ENCODE data around the gene SPECC1. TPM values are rescaled to one million over a fixed set of nuclear protein-coding genes. Genes with fewer than 3 reads are reported as not detected.

SPECC1 gene
- polyA plus RNA-seq, 3 donors, result 36.0 to 58.4 (median 50.5) TPM

DNA sequence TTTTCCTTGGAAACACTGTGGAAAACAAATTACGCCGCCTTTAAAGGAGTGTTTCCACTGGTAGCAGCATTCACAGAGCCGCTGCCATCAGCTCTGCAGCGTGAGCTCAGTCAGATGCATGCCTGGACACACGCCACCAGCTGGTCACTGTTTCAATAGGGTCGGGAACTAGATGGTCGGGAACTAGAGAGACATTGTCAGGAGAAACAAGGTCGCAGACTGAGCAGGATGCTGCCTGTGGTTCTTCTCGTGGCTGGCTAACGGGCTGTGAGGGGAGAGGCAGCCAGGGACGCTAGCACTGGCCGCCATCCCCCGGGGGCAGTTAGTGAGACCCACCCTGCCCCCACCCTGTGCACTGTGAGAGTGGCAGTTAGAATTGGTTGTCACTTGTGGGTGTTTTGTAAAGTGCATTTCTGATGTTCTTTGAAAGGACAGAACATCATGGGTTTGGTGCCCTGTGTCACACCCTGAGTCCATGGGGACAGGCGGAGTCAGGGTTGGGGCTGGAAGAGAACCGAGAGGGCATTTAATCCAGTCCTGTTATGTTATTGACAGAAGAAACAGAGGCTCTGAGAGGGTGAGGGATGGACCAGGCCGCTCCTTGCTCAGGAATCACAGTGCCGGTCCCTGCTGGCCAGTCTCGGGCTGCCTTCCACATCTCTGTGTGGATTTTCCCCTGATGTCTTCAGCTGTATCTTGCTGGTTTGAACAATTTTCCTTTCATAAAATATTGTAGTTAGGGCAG, 86.3 kb downstream of the SPECC1 start:
- peaks cover 5 to 8% of the 10 kb centered on the region in 2 donors for H3K4me1 ChIP-seq (ENCODE audit: control insufficient read depth in 1 of 2, insufficient read depth in 2 of 2, low read length in 2 of 2)
- H3K4me3 ChIP-seq (replicated peaks in 1 of 3; ENCODE audit: low read depth in 2 of 3, low read length in 3 of 3), result no peak overlapping the region
- no peaks in the 10 kb centered on the region for H3K27me3 ChIP-seq (ENCODE audit: control insufficient read depth in 2 of 2, insufficient read depth in 2 of 2, low read length in 2 of 2)
- peaks cover 94% of the 10 kb centered on the region for H3K79me2 ChIP-seq (ENCODE audit: insufficient read depth, low read length)
- intact Hi-C loops (cut with micrococcal nuclease), result no loop called here
- Mint-ChIP-seq H3K27ac (peak overlapping the region in 4 of 7 donors; percentile 39 to 75 (median 48)), H3K36me3 (peaks cover 39 to 59% of the 10 kb centered on the region in 2 donors), H3K4me3 (no peak overlapping the region), H3K9me3 (no peaks in the 10 kb centered on the region), H3K27me3 (ENCODE audit: low read depth in 3 of 3) (no peaks in the 10 kb centered on the region), H3K4me1 (peaks cover 11% of the 10 kb centered on the region)
- no peak overlapping the region for H3K4me2 ChIP-seq (replicated peaks; ENCODE audit: extremely low read depth, low read length, poor library complexity, severe bottlenecking)
- H3K9ac ChIP-seq (ENCODE audit: insufficient read depth, low read length, poor library complexity, severe bottlenecking), result no peak overlapping the region
- no peak for TF ChIP-seq CTCF (IDR thresholded peaks at IDR 0.05)
- H2AFZ ChIP-seq (ENCODE audit: insufficient read depth, low read depth, low read length, poor library complexity, severe bottlenecking), result no peak overlapping the region
- no peak for DNase-seq
- peaks cover 37 to 73% of the 10 kb centered on the region in 2 donors for H3K36me3 ChIP-seq (replicated peaks in 1 of 2; ENCODE audit: control insufficient read depth in 1 of 2, insufficient read depth in 2 of 2, low read length in 2 of 2)
- no peaks in the 10 kb centered on the region for H3K9me3 ChIP-seq (replicated peaks in 1 of 2; ENCODE audit: control insufficient read depth in 1 of 2, insufficient read depth in 1 of 2, low read length in 2 of 2)
- peak overlapping the region in 1 of 2 donors; percentile 29 for H3K27ac ChIP-seq (ENCODE audit: low read depth in 1 of 2, low read length in 2 of 2)
- WGBS (ENCODE audit: insufficient coverage), result 75% methylated on average over 12 of the region's 18 CpGs
- peaks cover 100% of the 10 kb centered on the region for H4K20me1 ChIP-seq (ENCODE audit: insufficient read depth, low read length)

DNA sequence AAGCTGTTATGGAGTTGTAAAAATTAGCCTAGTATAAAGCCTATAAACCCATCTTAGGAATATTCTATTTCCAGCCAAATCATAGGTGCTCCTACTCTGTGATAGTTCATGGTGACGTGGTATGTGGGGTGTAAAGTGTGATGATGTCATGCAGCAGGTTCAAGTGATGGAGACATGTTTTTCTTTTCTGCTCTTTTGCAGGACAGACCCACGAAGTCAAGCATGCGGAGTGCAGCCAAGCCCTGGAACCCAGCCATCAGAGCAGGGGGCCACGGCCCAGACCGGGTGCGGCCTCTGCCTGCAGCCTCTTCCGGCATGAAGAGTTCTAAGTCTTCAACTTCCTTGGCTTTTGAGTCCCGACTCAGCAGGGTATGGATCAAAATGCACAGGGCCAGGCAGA, 87.3 kb downstream of the SPECC1 start:
- DNase-seq, result no peak
- Mint-ChIP-seq H3K4me1 (peaks cover 8% of the 10 kb centered on the region), H3K9me3 (no peaks in the 10 kb centered on the region), H3K36me3 (peaks cover 40 to 57% of the 10 kb centered on the region in 2 donors), H3K27ac (peak overlapping the region in 2 of 7 donors; percentile 56 to 60), H3K27me3 (ENCODE audit: low read depth in 3 of 3) (no peaks in the 10 kb centered on the region), H3K4me3 (no peak overlapping the region)
- 98% methylated on average over 7 of the region's 8 CpGs for WGBS (ENCODE audit: insufficient coverage)
- no peak overlapping the region for H3K9ac ChIP-seq (ENCODE audit: insufficient read depth, low read length, poor library complexity, severe bottlenecking)
- no peak overlapping the region for H2AFZ ChIP-seq (ENCODE audit: insufficient read depth, low read depth, low read length, poor library complexity, severe bottlenecking)
- no peak for TF ChIP-seq CTCF (IDR thresholded peaks at IDR 0.05)
- H3K36me3 ChIP-seq (replicated peaks in 1 of 2; ENCODE audit: control insufficient read depth in 1 of 2, insufficient read depth in 2 of 2, low read length in 2 of 2), result peaks cover 33 to 72% of the 10 kb centered on the region in 2 donors
- no peaks in the 10 kb centered on the region for H3K9me3 ChIP-seq (replicated peaks in 1 of 2; ENCODE audit: control insufficient read depth in 1 of 2, insufficient read depth in 1 of 2, low read length in 2 of 2)
- no peak overlapping the region for H3K4me2 ChIP-seq (replicated peaks; ENCODE audit: extremely low read depth, low read length, poor library complexity, severe bottlenecking)
- H3K4me1 ChIP-seq (ENCODE audit: control insufficient read depth in 1 of 2, insufficient read depth in 2 of 2, low read length in 2 of 2), result peaks cover 5 to 8% of the 10 kb centered on the region in 2 donors
- H4K20me1 ChIP-seq (ENCODE audit: insufficient read depth, low read length), result peaks cover 98% of the 10 kb centered on the region
- H3K79me2 ChIP-seq (ENCODE audit: insufficient read depth, low read length), result peaks cover 90% of the 10 kb centered on the region
- no peaks in the 10 kb centered on the region for H3K27me3 ChIP-seq (ENCODE audit: control insufficient read depth in 2 of 2, insufficient read depth in 2 of 2, low read length in 2 of 2)
- no peak overlapping the region for H3K4me3 ChIP-seq (replicated peaks in 1 of 3; ENCODE audit: low read depth in 2 of 3, low read length in 3 of 3)
- H3K27ac ChIP-seq (ENCODE audit: low read depth in 1 of 2, low read length in 2 of 2), result no peak overlapping the region
- intact Hi-C loops (cut with micrococcal nuclease), result no loop called here
